ENCODE data around the gene GMPPB. TPM values are rescaled to one million over a fixed set of nuclear protein-coding genes. Genes with fewer than 3 reads are reported as not detected.

GMPPB gene
- total RNA-seq, 1 donor from 2014 or later = 47.2 TPM

DNA sequence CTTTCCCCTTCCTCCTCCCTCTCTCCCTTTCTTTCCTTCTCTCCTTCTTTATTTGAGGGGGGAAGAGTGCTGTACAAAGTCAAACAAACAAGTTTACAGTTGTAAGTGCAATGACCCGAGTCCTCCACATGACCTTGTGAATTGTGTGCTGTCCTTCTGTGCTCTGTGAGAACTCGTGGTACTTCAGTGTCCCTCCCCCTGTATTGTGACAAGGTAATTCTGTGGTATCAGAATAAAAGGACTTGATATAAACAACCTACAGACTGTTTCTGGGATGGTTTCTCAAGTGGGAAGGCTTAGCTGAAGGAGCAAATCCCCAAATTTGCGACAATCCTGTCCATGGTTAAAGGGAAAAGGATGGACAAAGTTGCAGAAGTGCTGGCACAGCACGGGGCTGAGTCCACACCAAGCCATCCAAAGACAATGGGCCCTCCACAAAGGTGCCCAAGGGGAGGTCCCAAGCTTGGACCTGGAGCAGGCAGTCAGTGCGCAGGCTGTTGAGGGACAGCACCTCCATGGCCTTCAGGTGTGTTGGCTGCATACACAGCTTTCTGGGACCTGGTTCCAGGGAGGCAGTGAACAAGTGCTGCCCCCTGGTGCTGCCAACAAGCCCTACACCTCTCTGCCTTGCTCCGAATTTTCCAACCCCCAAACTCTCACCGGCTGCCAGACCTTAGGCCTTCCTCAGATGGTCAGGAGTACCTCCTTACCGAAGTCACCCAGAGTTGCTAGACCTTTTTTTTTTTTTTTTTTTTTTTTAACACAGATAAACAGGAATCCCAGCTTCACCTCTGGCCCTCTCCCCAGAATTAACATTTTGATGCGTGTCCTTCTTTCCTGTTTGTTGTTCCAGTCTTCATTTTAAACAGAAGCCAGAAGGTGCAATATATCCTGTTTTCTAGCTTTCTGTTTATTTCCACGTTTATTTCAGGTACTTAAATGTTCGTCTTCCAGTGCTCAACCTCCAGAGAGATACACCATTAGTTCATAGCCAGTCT, 52.2 kb downstream of the GMPPB start:
- peak; percentile 78 for DNase-seq (ENCODE audit: low spot score)

DNA sequence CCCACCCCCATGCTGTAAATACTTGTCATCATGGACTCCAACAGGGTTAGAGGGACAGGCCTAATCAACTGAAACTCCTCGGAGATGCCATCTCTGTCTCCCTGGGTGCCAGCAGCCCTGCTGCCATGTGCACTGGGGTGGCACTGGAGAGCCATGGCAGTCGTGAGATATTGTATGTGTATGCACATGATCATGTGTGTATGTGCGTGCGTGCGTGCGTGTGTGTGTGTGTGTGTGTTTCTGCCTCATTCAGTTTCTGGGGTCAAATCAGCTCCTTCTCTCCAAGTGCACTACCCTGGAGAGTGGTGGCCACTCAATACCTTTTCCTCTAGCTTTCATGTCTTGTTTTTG, 52.8 kb downstream of the GMPPB start:
- DNase-seq (ENCODE audit: low spot score) = no peak

Other genes with a start within 250 kb of the GMPPB start
- gene BSN, start 169.5 kb downstream of the GMPPB start, total RNA-seq = 2.4 TPM
- 152 TPM for gene APEH, start 49.6 kb downstream of the GMPPB start, total RNA-seq
- 16.6 TPM for gene MST1, start 34.5 kb downstream of the GMPPB start, total RNA-seq
- 52.8 TPM for gene RNF123, start 34.4 kb downstream of the GMPPB start, total RNA-seq
- gene AMIGO3, start 4.3 kb downstream of the GMPPB start, total RNA-seq = not detected
- gene IP6K1, start 62.6 kb upstream of the GMPPB start, total RNA-seq = 32.0 TPM
- gene CDHR4, start 75.9 kb upstream of the GMPPB start, total RNA-seq = 0.62 TPM
- gene INKA1, start 79.3 kb upstream of the GMPPB start, total RNA-seq = 13.8 TPM
- 162 TPM for gene UBA7, start 90.0 kb upstream of the GMPPB start, total RNA-seq
- gene TRAIP, start 132.6 kb upstream of the GMPPB start, total RNA-seq = 2.0 TPM
- not detected for gene CAMKV, start 146.0 kb upstream of the GMPPB start, total RNA-seq
- 39.2 TPM for gene MST1R, start 179.9 kb upstream of the GMPPB start, total RNA-seq
- 11.8 TPM for gene MON1A, start 205.9 kb upstream of the GMPPB start, total RNA-seq
- gene RBM6, start 216.2 kb upstream of the GMPPB start, total RNA-seq = 130 TPM

Measured in ureter (tissue), 1 donor.